HepG2 (cell line): ENCODE data around the gene SEPTIN11. TPM values are rescaled to one million over a fixed set of nuclear protein-coding genes. Genes with fewer than 3 reads are reported as not detected.

ENCODE experiments used
- CCDC6 ChIP-seq: sonication (generic); formaldehyde crosslinking; IDR thresholded peaks from 2 replicates; pipeline ENCODE4 v1.8.1; 2022; ENCODE audit warnings: mild to moderate bottlenecking, missing genetic modification reagents, moderate library complexity
- ESRRA ChIP-seq: sonication (generic); formaldehyde crosslinking; IDR thresholded peaks from 2 replicates; pipeline ENCODE4 v1.5.1; 2020; ENCODE audit warnings: mild to moderate bottlenecking, low read depth, missing genetic modification reagents
- HHEX ChIP-seq: IDR thresholded peaks from 2 replicates; pipeline ENCODE4 v1.6.1; 2016; ENCODE audit warnings: control low read depth
- HOXA7 ChIP-seq: sonication (generic); formaldehyde crosslinking; IDR thresholded peaks from 2 replicates; pipeline ENCODE4 v1.8.1; 2022; ENCODE audit warnings: mild to moderate bottlenecking, missing genetic modification reagents, moderate library complexity
- KDM5B ChIP-seq: sonication (generic); formaldehyde crosslinking; IDR thresholded peaks from 2 replicates; pipeline ENCODE4 v1.4.0; 2020; ENCODE audit warnings: missing genetic modification reagents, mild to moderate bottlenecking, borderline replicate concordance
- KLF6 ChIP-seq: IDR thresholded peaks from 2 replicates; pipeline ENCODE4 v1.8.0; 2016; ENCODE audit warnings: missing biosample characterization, missing genetic modification reagents
- MAX ChIP-seq: IDR thresholded peaks from 2 replicates; pipeline ENCODE4 v1.6.1; 2012; ENCODE audit warnings: inconsistent platforms
- MEIS1 ChIP-seq: sonication (generic); formaldehyde crosslinking; IDR thresholded peaks from 2 replicates; pipeline ENCODE4 v1.9.0; 2021; ENCODE audit warnings: mild to moderate bottlenecking, missing genetic modification reagents, moderate library complexity, borderline replicate concordance
- MXD3 ChIP-seq: IDR thresholded peaks from 2 replicates; pipeline ENCODE4 v1.6.1; 2016; ENCODE audit warnings: mild to moderate bottlenecking, missing biosample characterization, missing genetic modification reagents
- NFKBIZ ChIP-seq: IDR thresholded peaks from 2 replicates; pipeline ENCODE4 v1.6.1; 2018; ENCODE audit warnings: missing genetic modification reagents, missing compliant biosample characterization
- NR2F6 ChIP-seq, 2 experiments: IDR thresholded peaks; 2 replicates each; pipeline ENCODE4 v1.6.1; 2016; ENCODE audit warnings: antibody characterized with exemption in 1 of 2, mild to moderate bottlenecking in 1 of 2
- POLR2G ChIP-seq: fragments of 200-400 bp; formaldehyde crosslinking; IDR thresholded peaks from 2 replicates; pipeline ENCODE4 v1.6.1; 2018; ENCODE audit warnings: mild to moderate bottlenecking, low read depth, low read length, moderate library complexity
- SIN3A ChIP-seq: IDR thresholded peaks from 2 replicates; pipeline ENCODE4 v1.6.1; 2011; ENCODE audit warnings: low read depth, mild to moderate bottlenecking, control low read depth, low read length, borderline replicate concordance
- SMC3 ChIP-seq: IDR thresholded peaks from 2 replicates; pipeline ENCODE4 v1.6.1; 2011; ENCODE audit warnings: low read length, improper control_type of control experiment
- ZNF230 ChIP-seq: sonication (generic); formaldehyde crosslinking; IDR thresholded peaks from 2 replicates; pipeline ENCODE4 v1.4.0; 2020; ENCODE audit warnings: mild to moderate bottlenecking, missing genetic modification reagents
- ZNF329 ChIP-seq: sonication (generic); formaldehyde crosslinking; IDR thresholded peaks from 2 replicates; pipeline ENCODE4 v1.9.0; 2021; ENCODE audit warnings: low read depth, mild to moderate bottlenecking, missing genetic modification reagents
- ZNF44 ChIP-seq: sonication (generic); formaldehyde crosslinking; IDR thresholded peaks from 2 replicates; pipeline ENCODE4 v1.5.1; 2020; ENCODE audit warnings: mild to moderate bottlenecking, missing genetic modification reagents
- ZNF543 ChIP-seq: sonication (generic); formaldehyde crosslinking; IDR thresholded peaks from 2 replicates; pipeline ENCODE4 v1.4.0; 2020; ENCODE audit warnings: mild to moderate bottlenecking, missing genetic modification reagents
- ZNF574 ChIP-seq: sonication (generic); formaldehyde crosslinking; IDR thresholded peaks from 2 replicates; pipeline ENCODE4 v1.4.0; 2020; ENCODE audit warnings: missing genetic modification reagents
- ZNF7 ChIP-seq: IDR thresholded peaks from 2 replicates; pipeline ENCODE4 v1.6.1; 2016; ENCODE audit warnings: missing biosample characterization, missing genetic modification reagents
- polyA plus RNA-seq, 8 experiments: library from polyadenylated mRNA; depleted of rRNA in 3 of 8; stranded (reverse) in 7 of 8; unstranded in 1 of 8; fragments of >200 nt; fragmentation: Illumina TruSeq in 4 of 8; extraction: Trizol in 4 of 8; gene quantifications; 2 replicates each; pipeline versions ENCODE4 v1.2.1 to v1.2.3, GENCODE V29; 2011 to 2016; ENCODE audit warnings: low read depth in 4 of 8, missing spikeins in 1 of 8, mixed read lengths in 1 of 8; ENCODE audit not compliant: insufficient read depth in 1 of 8
- total RNA-seq, 5 experiments: library from RNA; depleted of rRNA; stranded (reverse); fragments of >200 nt; fragmentation: Illumina TruSeq; extraction: Trizol; gene quantifications; 2 replicates each; pipeline ENCODE4 v1.2.3, GENCODE V29; 2016; ENCODE audit warnings: low read depth in 1 of 5
- TF ChIP-seq, protein P1 (sequence below): IDR thresholded peaks from 2 replicates; pipeline ENCODE4 v1.6.1; 2016; ENCODE audit warnings: low read depth, borderline replicate concordance
- TF ChIP-seq, protein P2 (sequence below): fragments of 450-650 bp; IDR thresholded peaks from 2 replicates; pipeline ENCODE4 v1.6.1; 2017; ENCODE audit warnings: mild to moderate bottlenecking

SEPTIN11 gene
- total and polyA plus RNA-seq, 2 of the 13 experiments (the other 11 are each of a cell fraction or from before 2014, with no cell fraction given) = 28.9 to 47.3 TPM

DNA sequence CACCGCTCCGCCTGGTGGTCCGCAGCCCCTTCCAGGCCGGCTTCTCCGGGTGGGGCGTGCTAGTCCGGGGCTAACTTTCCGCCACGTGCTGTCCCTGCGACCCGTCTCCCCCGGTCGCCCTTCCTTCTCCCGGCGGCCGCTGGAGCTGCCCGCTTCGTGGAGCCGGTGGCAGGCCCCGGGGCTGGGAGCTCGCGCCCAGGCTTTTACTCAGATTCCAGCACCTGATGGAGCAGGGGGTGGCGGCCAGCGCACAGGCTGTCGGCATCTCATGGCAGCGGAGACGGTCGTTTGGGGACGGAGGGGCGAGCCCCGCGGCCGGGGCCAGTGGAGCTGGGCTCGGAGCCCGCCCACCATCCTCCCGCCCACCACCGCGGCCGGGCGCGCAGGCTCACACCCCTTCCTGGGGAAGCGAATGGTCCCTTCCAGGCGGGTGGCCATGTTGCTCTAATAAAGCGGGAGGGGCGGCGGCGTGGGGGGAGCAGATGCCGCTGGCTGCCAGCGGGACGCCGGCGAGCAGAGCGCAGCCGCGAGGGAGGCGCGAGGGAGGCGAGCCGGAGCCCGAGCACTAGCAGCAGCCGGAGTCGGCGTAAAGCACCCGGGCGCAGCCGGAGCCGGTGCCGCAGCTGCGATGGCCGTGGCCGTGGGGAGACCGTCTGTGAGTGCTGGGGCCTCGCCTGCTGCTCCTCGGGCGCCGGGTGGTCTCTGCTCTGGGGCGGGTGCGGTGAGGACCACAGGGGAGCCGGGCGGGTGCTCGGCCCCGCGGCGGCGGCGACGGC lies at the start of gene SEPTIN11 (continued):
- TF ChIP-seq ZNF574 (no peak; the same call in 1 of the 2 replicates), ZNF230 (no peak), ZNF44 (CRISPR knock-in tag) (peak; percentile 87; the same call in 1 of the 2 replicates), MEIS1 (no peak; the same call in 1 of the 2 replicates), SIN3A (no peak), ESRRA (CRISPR knock-in tag) (peak; percentile 70), HHEX (no peak), CCDC6 (peak; percentile 83; the same call in 1 of the 2 replicates), ZNF7 (CRISPR knock-in tag) (no peak), HOXA7 (CRISPR knock-in tag) (no peak; the same call in 1 of the 2 replicates), ZNF329 (CRISPR knock-in tag) (peak; percentile 73; the same call in 1 of the 2 replicates), MXD3 (CRISPR knock-in tag) (peak; percentile 26), NR2F6 (IDR thresholded peaks at IDR 0.05) (no peak), NR2F6 (CRISPR knock-in tag; IDR thresholded peaks at IDR 0.05) (peak; percentile 39; the same call in 1 of the 2 replicates), NFKBIZ (CRISPR knock-in tag) (peak; percentile 86; the same call in 1 of the 2 replicates), KDM5B (peak; percentile 57; the same call in 1 of the 2 replicates), ZNF543 (no peak; the same call in 1 of the 2 replicates), MAX (peak; percentile 89), KLF6 (CRISPR knock-in tag) (peak; percentile 39; the same call in 1 of the 2 replicates), POLR2G (peak; percentile 90), SMC3 (no peak)
- TF ChIP-seq, protein P1, sequence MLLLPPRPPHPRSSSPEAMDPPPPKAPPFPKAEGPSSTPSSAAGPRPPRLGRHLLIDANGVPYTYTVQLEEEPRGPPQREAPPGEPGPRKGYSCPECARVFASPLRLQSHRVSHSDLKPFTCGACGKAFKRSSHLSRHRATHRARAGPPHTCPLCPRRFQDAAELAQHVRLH (CRISPR knock-in tag) = 0 out of 2 replicates have a peak, but pooled peaks have one; percentile 21
- TF ChIP-seq, protein P2, sequence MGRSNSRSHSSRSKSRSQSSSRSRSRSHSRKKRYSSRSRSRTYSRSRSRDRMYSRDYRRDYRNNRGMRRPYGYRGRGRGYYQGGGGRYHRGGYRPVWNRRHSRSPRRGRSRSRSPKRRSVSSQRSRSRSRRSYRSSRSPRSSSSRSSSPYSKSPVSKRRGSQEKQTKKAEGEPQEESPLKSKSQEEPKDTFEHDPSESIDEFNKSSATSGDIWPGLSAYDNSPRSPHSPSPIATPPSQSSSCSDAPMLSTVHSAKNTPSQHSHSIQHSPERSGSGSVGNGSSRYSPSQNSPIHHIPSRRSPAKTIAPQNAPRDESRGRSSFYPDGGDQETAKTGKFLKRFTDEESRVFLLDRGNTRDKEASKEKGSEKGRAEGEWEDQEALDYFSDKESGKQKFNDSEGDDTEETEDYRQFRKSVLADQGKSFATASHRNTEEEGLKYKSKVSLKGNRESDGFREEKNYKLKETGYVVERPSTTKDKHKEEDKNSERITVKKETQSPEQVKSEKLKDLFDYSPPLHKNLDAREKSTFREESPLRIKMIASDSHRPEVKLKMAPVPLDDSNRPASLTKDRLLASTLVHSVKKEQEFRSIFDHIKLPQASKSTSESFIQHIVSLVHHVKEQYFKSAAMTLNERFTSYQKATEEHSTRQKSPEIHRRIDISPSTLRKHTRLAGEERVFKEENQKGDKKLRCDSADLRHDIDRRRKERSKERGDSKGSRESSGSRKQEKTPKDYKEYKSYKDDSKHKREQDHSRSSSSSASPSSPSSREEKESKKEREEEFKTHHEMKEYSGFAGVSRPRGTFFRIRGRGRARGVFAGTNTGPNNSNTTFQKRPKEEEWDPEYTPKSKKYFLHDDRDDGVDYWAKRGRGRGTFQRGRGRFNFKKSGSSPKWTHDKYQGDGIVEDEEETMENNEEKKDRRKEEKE = no peak
